ENCODE measurements around the gene ZNF516.

- no peak for TF ChIP-seq CTCF (IDR thresholded peaks at IDR 0.05)
- TF ChIP-seq POLR2AphosphoS5 (IDR thresholded peaks at IDR 0.05) = no peak
- no peak for TF ChIP-seq EP300 (IDR thresholded peaks at IDR 0.05)
These were observed 144.7 kb downstream of the ZNF516 start for GRCh38 chr18:76350134-76351025.
